HuH-7 (cell line): ENCODE results near the gene DPYD.

Experiments used
- DNase-seq: peaks from one replicate; pipeline ENCODE4 v3.0.0; 2011; ENCODE audit warnings: low spot score

DPYD gene

GRCh38 chr1:97529600-97529999, 391.2 kb downstream of the DPYD start:
- DNase-seq = no peak

- DNase-seq = no peak
Measured at GRCh38 chr1:97524211-97524610, 396.6 kb downstream of the DPYD start.

- DNase-seq = no peak
Measured at GRCh38 chr1:97516588-97516987, 404.2 kb downstream of the DPYD start.

- no peak for DNase-seq
Measured at GRCh38 chr1:97508653-97509218, 412.1 kb downstream of the DPYD start.

- DNase-seq = no peak
Measured at GRCh38 chr1:97507863-97508262, 413.0 kb downstream of the DPYD start.

- DNase-seq = no peak
Measured at GRCh38 chr1:97506368-97506767, 414.5 kb downstream of the DPYD start.

- no peak for DNase-seq
Measured at GRCh38 chr1:97505816-97506215, 415.0 kb downstream of the DPYD start.

GRCh38 chr1:97505289-97505688, 415.5 kb downstream of the DPYD start:
- DNase-seq = no peak

GRCh38 chr1:97502360-97502759, 418.5 kb downstream of the DPYD start:
- no peak for DNase-seq

GRCh38 chr1:97501628-97502027, 419.2 kb downstream of the DPYD start:
- DNase-seq = no peak

GRCh38 chr1:97500760-97501159, 420.1 kb downstream of the DPYD start:
- DNase-seq = no peak

- no peak for DNase-seq
Measured at GRCh38 chr1:97499667-97500066, 421.2 kb downstream of the DPYD start.

GRCh38 chr1:97489834-97490233, 431.0 kb downstream of the DPYD start:
- DNase-seq = no peak

- DNase-seq = no peak
Measured at GRCh38 chr1:97488530-97488929, 432.3 kb downstream of the DPYD start.

- no peak for DNase-seq
Measured at GRCh38 chr1:97482022-97482421, 438.8 kb downstream of the DPYD start.

GRCh38 chr1:97467445-97467844, 453.4 kb downstream of the DPYD start:
- DNase-seq = no peak

- DNase-seq = no peak
Measured at GRCh38 chr1:97464305-97464704, 456.5 kb downstream of the DPYD start.

GRCh38 chr1:97461782-97462181, 459.1 kb downstream of the DPYD start:
- DNase-seq = no peak

GRCh38 chr1:97457446-97458089, 463.3 kb downstream of the DPYD start:
- no peak for DNase-seq

- DNase-seq = no peak
Measured at GRCh38 chr1:97451944-97452343, 468.9 kb downstream of the DPYD start.

GRCh38 chr1:97451046-97451826, 469.6 kb downstream of the DPYD start:
- no peak for DNase-seq

GRCh38 chr1:97441966-97442365, 478.9 kb downstream of the DPYD start:
- no peak for DNase-seq

- no peak for DNase-seq
Measured at GRCh38 chr1:97433824-97434177, 487.0 kb downstream of the DPYD start.
